Mesothelial cell of epicardium (in vitro differentiated cells): ENCODE data around the gene DAAM1. TPM values are rescaled to one million over a fixed set of nuclear protein-coding genes. Genes with fewer than 3 reads are reported as not detected.

ENCODE experiments used
- DNase-seq, 2 experiments: peaks; one replicate each; pipeline ENCODE4 v3.0.0; 2021; ENCODE audit warnings: low spot score in 2 of 2; ENCODE audit not compliant: unreplicated experiment in 2 of 2
- H3K27ac Mint-ChIP-seq: 2 replicates; pipeline ENCODE4 v1.8.0; 2021; ENCODE audit warnings: mixed read lengths
- H3K27me3 Mint-ChIP-seq: 2 replicates; pipeline ENCODE4 v1.8.0; 2021; ENCODE audit warnings: low read depth, mixed read lengths
- H3K36me3 Mint-ChIP-seq: 2 replicates; pipeline ENCODE4 v1.8.0; 2021; ENCODE audit warnings: mixed read lengths
- H3K4me1 Mint-ChIP-seq: 2 replicates; pipeline ENCODE4 v1.8.0; 2021; ENCODE audit warnings: mixed read lengths
- H3K4me3 Mint-ChIP-seq: 2 replicates; pipeline ENCODE4 v1.8.0; 2021; ENCODE audit warnings: mild to moderate bottlenecking, moderate library complexity, mixed read lengths
- H3K9me3 Mint-ChIP-seq: 2 replicates; pipeline ENCODE4 v1.8.0; 2021; ENCODE audit warnings: mixed read lengths
- total RNA-seq: library from RNA; stranded (reverse); gene quantifications from 3 replicates; pipeline ENCODE4 v1.2.1, GENCODE V29; 2021
- TF ChIP-seq, protein P1 (sequence below): fragments of 200-600 bp; sonication (generic); IDR thresholded peaks from one replicate; pipeline ENCODE4 v1.5.0; 2021; ENCODE audit warnings: antibody characterized with exemption; ENCODE audit not compliant: unreplicated experiment

Gene DAAM1
- total RNA-seq, 1 donor from 2014 or later: 44.2 TPM

DNA sequence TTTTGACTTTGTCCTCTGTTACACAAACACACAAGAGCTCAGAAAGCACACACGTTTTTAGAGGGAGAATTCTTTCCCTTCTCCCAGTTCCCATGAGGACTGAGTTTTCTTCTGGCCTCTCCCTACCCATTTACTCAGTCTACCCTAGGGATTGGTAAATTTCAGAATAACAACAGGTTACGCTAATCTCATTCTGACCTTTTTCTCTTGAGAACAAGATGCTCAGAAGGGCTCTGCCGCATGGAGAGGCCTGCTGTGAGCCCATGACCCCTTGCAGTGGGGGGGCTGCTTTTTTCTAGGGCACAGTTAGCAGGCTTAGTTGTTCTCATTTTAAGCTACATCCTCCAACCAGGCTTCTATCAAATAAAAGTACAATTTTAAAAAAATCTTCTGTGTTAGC, 207.2 kb downstream of the DAAM1 start:
- peaks cover 9% of the 10 kb centered on the region for H3K9me3 Mint-ChIP-seq
- H3K36me3 Mint-ChIP-seq: no peaks in the 10 kb centered on the region
- no peaks in the 10 kb centered on the region for H3K27me3 Mint-ChIP-seq
- TF ChIP-seq, protein P1, sequence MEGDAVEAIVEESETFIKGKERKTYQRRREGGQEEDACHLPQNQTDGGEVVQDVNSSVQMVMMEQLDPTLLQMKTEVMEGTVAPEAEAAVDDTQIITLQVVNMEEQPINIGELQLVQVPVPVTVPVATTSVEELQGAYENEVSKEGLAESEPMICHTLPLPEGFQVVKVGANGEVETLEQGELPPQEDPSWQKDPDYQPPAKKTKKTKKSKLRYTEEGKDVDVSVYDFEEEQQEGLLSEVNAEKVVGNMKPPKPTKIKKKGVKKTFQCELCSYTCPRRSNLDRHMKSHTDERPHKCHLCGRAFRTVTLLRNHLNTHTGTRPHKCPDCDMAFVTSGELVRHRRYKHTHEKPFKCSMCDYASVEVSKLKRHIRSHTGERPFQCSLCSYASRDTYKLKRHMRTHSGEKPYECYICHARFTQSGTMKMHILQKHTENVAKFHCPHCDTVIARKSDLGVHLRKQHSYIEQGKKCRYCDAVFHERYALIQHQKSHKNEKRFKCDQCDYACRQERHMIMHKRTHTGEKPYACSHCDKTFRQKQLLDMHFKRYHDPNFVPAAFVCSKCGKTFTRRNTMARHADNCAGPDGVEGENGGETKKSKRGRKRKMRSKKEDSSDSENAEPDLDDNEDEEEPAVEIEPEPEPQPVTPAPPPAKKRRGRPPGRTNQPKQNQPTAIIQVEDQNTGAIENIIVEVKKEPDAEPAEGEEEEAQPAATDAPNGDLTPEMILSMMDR: no peak
- no peaks in the 10 kb centered on the region for H3K4me1 Mint-ChIP-seq
- no peak overlapping the region for H3K4me3 Mint-ChIP-seq
- H3K27ac Mint-ChIP-seq: no peak overlapping the region
- no peak for DNase-seq

DNA sequence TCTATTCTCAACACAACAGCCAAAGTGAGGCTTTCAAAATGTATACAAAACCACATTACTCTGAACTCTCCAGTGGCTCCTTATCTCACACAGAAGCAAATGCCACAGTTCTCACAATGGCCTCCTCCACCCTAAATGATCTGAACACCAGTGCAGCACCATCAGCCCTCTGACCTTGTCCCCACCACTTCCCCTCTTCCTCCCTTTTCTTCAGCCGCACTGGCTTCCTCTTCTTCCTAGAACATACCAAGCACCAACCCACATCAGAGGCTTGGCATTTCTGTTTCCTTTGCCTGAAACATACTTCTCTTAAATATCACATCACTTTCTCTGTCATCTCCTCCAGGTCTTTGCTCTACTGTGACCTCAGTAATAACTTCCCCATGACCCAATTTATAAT, 210.4 kb downstream of the DAAM1 start:
- Mint-ChIP-seq H3K4me3 (no peak overlapping the region), H3K36me3 (peaks cover 3% of the 10 kb centered on the region), H3K27ac (no peak overlapping the region), H3K27me3 (no peaks in the 10 kb centered on the region), H3K4me1 (no peaks in the 10 kb centered on the region), H3K9me3 (peaks cover 28% of the 10 kb centered on the region)
- DNase-seq: no peak
- TF ChIP-seq, protein P1: no peak

DNA sequence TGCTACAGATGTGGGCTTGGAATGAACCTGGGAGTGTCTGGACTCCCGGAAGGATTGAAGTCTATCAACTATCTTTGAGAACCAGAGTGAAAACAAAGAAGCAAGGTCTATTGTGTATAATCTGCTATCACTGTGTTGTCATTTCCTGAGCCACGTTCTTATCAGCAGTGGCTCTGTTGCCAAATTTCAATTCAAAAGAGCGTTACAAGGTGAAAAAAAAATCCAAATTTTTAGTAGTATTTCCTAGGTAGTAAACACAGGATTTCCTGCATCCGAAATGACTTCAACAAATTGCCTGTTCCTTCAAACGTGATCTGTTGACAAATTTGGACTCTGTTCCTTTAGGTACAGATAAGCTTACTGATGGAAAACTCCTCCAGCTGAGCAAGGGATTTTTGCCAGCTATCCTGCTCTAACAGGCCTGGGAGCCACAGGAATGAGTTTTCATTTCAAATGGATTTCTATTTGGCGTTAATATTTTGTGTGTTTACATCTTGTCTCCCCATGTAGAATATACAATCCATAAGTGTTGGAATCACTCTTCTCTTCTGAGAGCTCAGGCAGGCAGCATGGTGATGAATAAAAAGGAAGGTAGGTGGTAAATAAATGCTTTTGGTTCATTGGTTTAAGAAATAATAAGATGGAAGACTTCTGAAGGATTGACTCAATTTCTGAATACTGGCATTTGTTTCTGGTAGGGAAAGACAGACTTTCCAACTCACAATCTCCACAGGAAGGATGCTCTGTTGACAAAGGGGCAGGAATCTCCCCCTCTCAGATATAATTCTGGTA, 218.2 kb downstream of the DAAM1 start:
- DNase-seq: no peak
- no peak overlapping the region for H3K4me3 Mint-ChIP-seq
- no peaks in the 10 kb centered on the region for H3K27me3 Mint-ChIP-seq
- no peaks in the 10 kb centered on the region for H3K4me1 Mint-ChIP-seq
- H3K36me3 Mint-ChIP-seq: peaks cover 5% of the 10 kb centered on the region
- no peak overlapping the region for H3K27ac Mint-ChIP-seq
- peaks cover 37% of the 10 kb centered on the region for H3K9me3 Mint-ChIP-seq
- TF ChIP-seq, protein P1: no peak

DNA sequence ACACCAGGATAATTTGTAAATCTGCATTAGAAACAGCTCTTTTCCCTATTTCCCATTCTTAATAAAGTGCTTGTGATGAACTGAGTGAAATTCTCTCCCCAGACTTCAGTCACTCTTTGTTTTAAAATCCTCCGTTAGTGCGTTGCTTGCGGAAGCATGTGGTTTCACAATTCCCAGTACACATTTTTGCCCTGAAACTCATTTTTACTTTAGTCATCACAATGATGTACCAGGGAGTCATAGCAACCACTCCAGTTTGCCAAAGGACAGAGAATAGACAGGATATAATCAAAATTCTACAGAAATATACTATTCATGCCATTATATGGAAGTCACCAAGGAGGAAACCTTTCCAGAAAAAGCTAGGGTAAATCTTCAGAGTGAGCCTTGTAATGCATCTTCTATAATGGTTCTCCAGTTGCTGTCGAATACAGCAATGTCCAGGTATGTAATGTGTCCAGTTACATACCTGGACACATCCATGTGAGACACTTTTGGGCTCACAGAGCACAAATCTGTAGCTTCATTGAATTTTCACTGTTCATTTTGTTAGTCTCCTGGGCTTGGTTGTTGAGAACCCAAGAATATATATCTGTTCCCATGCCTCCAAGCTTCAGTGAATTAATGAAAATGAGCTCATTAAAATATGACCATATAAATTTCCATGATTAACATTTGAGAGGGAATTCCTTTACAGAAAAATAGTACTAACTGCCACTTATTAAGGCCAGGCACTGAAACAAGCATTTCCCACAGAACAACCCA, 219.0 kb downstream of the DAAM1 start:
- Mint-ChIP-seq H3K4me3 (no peak overlapping the region), H3K9me3 (peaks cover 34% of the 10 kb centered on the region), H3K27me3 (no peaks in the 10 kb centered on the region), H3K36me3 (peaks cover 5% of the 10 kb centered on the region), H3K27ac (no peak overlapping the region), H3K4me1 (no peaks in the 10 kb centered on the region)
- DNase-seq: no peak
- TF ChIP-seq, protein P1: no peak

DNA sequence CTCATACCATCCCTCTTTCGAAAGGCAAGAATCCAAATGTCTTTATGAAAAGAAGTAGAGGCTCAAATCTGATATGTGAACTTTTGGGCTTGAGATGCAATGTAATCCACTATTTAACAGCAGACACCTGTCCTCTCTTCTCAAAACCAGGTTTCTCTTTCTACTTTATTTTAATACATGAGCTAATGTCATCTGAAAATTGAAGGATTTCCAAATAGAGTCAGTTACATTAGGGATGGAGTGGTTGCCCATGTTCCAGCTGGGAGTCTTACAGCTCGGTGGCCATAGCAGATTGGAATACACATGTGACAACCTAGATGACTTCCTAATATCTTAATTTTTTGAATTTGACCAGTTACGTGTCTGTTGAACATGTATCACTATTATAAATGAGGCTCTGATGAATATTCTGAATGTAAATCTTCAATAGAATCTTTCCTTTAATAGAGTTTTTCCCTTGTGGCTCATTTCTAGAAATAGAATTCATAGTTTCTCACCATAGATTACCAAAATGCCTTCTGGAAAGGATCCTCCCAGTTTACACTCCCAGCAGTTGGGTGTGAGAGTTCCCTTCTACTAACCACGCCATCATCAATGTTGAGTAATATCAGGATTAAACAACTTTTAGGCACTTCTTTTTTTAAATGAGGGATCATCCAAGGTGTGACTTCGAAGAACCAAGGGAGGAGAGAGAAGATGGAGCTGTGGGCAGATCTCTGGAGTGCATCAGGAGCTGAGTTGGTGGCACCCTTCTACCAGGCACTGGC, 227.6 kb downstream of the DAAM1 start:
- H3K4me3 Mint-ChIP-seq: no peak overlapping the region
- no peaks in the 10 kb centered on the region for H3K27me3 Mint-ChIP-seq
- peaks cover 17% of the 10 kb centered on the region for H3K9me3 Mint-ChIP-seq

More for the DNA sequence above, 227.6 kb downstream of the DAAM1 start:
- no peaks in the 10 kb centered on the region for H3K36me3 Mint-ChIP-seq
- H3K27ac Mint-ChIP-seq: no peak overlapping the region
- no peaks in the 10 kb centered on the region for H3K4me1 Mint-ChIP-seq
- TF ChIP-seq, protein P1: no peak
- no peak for DNase-seq
